ACC112 (cell line): ENCODE data around the gene SYT17.

Experiments used
- H2AFZ ChIP-seq: fragments of 200-600 bp; sonication (generic); one replicate; pipeline ENCODE4 v1.6.0; 2017; ENCODE audit warnings: antibody characterized with exemption, low read length; ENCODE audit not compliant: unreplicated experiment
- H3K27ac ChIP-seq: fragments of 200-600 bp; sonication (generic); 2 replicates; pipeline ENCODE4 v1.5.1; 2014; ENCODE audit warnings: low read depth, mild to moderate bottlenecking, antibody characterized with exemption, low read length, moderate library complexity
- H3K27me3 ChIP-seq: fragments of 200-600 bp; sonication (generic); 2 replicates; pipeline ENCODE4 v1.6.1; 2014; ENCODE audit warnings: mild to moderate bottlenecking, antibody characterized with exemption, low read length, moderate library complexity, mixed read lengths; ENCODE audit not compliant: insufficient read depth
- H3K36me3 ChIP-seq: fragments of 200-600 bp; sonication (generic); 2 replicates; pipeline ENCODE4 v1.6.1; 2016; ENCODE audit warnings: mild to moderate bottlenecking, antibody characterized with exemption, low read length, moderate library complexity, mixed read lengths; ENCODE audit not compliant: insufficient read depth
- H3K4me1 ChIP-seq: fragments of 200-600 bp; sonication (generic); one replicate; pipeline ENCODE4 v1.6.1; 2016; ENCODE audit warnings: low read length, mixed read lengths; ENCODE audit not compliant: insufficient read depth, unreplicated experiment, control insufficient read depth
- H3K4me3 ChIP-seq: fragments of 200-600 bp; sonication (generic); 2 replicates; pipeline ENCODE4 v1.5.1; 2014; ENCODE audit warnings: mild to moderate bottlenecking, low read depth, low read length
- H3K79me2 ChIP-seq: fragments of 200-600 bp; sonication (generic); one replicate; pipeline ENCODE4 v1.6.0; 2016; ENCODE audit warnings: low read length; ENCODE audit not compliant: control insufficient read depth, unreplicated experiment, insufficient read depth

SYT17 gene

DNA sequence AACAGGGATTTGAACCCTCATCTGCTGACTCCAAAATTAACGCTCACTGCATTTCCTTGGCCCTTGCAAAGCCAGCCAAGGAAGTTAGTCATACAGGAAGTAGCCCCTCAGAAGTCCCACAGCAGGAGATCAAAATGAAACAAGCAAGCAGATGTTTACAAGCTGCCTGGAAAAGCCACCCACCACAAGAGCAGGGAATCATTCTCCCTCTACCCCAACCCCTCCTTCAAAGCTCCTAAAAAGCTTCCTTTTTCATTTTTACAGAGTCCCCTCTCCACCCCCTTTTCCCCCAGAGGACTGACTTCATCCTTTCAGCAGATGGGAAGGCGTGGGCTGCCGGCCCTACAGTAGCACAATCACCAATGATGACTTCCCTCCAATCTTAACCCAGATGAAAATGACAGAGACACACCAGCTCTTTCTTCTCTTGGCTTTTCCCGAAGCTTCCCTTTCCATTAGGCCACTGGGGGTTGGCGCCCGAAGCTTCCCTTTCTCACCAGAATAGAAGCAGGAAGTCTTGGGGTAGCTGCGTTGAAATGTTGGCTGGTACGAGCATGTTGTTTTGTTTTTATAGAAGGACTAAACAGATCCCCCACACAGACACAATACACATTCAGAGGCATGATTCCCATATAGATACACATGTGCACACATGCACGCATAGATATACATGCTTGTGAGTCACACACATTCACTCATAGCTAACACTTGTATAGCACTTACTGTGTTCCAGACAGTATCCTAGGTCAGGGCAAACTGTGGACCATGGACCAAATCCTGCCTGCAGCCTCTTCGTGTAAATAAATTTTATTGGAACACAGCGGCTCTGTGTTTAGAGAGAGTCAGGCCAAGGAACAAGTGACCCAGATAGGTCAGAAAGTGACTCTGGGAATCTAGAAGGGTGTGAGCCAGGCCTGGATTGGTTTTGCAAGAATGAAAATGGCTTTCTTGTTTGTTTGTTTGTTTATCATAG, 36.9 kb upstream of the SYT17 start:
- Histone ChIP-seq H3K79me2 (no peaks in the 10 kb centered on the region), H2AFZ (peak overlapping the region; percentile 17), H3K27me3 (no peaks in the 10 kb centered on the region), H3K4me1 (peaks cover 29% of the 10 kb centered on the region), H3K4me3 (peak overlapping the region; percentile 51), H3K27ac (peak overlapping the region; percentile 80), H3K36me3 (no peaks in the 10 kb centered on the region)

DNA sequence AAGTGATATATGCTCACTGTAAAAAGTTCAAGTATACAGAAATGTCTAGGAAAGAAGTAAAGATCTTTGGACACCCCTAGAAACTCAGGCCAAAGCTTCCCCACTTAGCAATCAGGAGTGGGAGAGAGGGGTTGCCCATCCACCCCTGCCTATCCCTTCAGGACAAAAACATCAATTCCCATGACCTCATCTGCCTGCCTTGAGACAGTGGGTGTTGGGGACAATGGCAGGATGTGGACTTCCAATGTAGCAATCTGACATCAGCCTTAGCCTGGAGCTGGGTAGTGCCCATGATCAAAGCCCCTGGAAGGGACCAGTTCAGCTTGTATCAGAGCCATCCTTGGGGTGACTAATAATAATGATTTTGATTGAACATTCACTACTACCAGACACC, 36.2 kb upstream of the SYT17 start:
- peak overlapping the region; percentile 51; the same call in 1 of the 2 replicates for H3K4me3 ChIP-seq
- H3K27ac ChIP-seq = peak overlapping the region; percentile 80
- H3K79me2 ChIP-seq = no peaks in the 10 kb centered on the region
- peaks cover 36% of the 10 kb centered on the region for H3K4me1 ChIP-seq
- peak overlapping the region; percentile 17 for H2AFZ ChIP-seq
- H3K27me3 ChIP-seq = no peaks in the 10 kb centered on the region
- no peaks in the 10 kb centered on the region for H3K36me3 ChIP-seq

DNA sequence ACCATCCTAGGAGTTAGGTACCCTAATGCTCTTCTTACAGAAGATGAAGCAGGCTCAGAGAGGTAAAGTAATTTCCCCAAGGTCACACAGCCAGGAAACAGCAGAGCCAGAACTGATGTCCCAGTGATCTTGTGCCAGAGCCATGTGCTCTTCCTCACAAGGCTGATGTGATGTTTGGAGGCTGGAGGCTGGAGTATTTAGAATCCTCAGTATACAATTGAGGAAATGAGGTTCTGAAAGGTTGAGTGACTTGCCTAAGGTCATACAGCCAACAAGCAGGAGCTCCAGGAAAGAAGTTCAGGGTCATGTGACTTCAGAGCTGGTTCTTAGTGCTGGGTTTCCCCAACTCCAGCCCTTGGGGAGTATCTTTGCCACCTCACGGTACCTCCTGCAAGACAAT, 35.8 kb upstream of the SYT17 start:
- H3K27me3 ChIP-seq = no peaks in the 10 kb centered on the region
- H3K36me3 ChIP-seq = no peaks in the 10 kb centered on the region
- peaks cover 40% of the 10 kb centered on the region for H3K4me1 ChIP-seq
- no peak overlapping the region for H2AFZ ChIP-seq
- H3K79me2 ChIP-seq = no peaks in the 10 kb centered on the region
- peak overlapping the region; percentile 80 for H3K27ac ChIP-seq
- no peak overlapping the region for H3K4me3 ChIP-seq

DNA sequence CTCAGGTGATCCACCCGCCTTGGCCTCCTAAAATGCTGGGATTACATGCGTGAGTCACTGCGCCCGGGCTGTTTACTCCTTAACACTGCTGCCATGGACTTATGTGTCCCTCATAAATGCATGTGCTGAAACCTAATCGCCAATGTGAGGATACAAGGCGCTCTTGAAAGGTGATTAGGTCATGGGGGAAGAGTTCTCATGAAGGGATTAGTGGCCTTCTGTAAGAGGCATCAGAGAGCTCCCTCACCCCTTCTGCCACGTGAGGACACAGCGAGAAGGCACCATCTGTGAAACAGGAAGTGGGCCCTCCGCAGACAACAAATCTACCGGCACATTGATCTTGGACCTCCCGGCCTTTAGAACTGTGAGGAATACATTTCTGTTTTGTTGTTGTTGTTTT, 35.1 kb upstream of the SYT17 start:
- H2AFZ ChIP-seq = no peak overlapping the region
- peaks cover 45% of the 10 kb centered on the region for H3K4me1 ChIP-seq
- no peaks in the 10 kb centered on the region for H3K79me2 ChIP-seq
- H3K27me3 ChIP-seq = no peaks in the 10 kb centered on the region
- H3K36me3 ChIP-seq = no peaks in the 10 kb centered on the region
- no peak overlapping the region for H3K27ac ChIP-seq
- H3K4me3 ChIP-seq = no peak overlapping the region

DNA sequence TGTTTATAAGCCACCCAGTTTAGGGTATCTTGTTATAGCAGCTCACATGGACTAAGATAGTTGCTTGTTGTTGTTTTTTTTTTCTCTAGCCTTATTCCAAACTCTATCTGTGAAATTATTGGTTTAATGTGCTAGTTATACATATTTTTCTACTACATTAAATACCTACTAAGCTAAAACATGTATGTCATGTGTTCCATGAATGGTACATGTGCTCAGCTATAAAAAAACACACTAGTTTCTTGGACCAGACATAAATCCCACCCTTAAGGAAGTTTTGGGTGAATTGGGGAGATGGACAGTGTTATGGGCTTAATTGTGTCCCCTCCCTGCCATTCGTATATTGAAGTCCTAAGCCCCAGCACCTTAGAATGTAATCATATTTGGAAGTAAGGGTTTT, 34.4 kb upstream of the SYT17 start:
- Histone ChIP-seq H3K4me3 (no peak overlapping the region), H3K79me2 (no peaks in the 10 kb centered on the region), H3K27ac (no peak overlapping the region), H3K27me3 (no peaks in the 10 kb centered on the region), H3K36me3 (no peaks in the 10 kb centered on the region), H3K4me1 (peaks cover 48% of the 10 kb centered on the region), H2AFZ (no peak overlapping the region)

DNA sequence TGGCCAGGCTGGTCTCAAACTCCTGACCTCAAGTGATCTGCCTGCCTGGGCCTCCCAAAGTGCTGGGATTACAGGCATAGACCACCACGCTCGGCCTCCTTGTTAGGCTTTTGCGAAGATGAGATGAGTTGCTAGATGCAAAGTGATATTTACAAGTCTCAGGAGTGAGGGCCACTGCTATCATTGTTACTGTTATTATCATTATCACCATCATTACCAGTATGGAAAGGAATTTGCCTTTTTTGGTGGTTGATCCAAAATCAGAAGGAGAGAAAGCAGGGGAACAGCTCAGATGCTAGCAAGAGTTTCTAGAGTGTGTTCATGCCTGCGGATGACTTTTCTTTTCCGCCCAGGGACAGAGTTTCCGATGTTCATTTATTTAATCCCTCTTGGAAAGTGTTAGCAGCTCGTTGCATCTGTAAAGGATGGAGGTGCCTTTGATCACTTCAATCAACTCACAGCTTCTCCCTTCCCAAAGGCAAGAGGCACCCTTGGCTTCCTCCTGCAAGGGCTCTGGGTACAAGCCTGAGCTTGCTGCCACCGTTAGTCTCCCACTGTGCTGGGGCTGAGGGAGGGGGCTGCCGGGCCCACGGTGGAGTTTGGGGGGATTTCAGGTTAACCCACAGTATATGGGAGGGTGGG, 32.7 kb upstream of the SYT17 start:
- no peak overlapping the region for H3K27ac ChIP-seq

DNA sequence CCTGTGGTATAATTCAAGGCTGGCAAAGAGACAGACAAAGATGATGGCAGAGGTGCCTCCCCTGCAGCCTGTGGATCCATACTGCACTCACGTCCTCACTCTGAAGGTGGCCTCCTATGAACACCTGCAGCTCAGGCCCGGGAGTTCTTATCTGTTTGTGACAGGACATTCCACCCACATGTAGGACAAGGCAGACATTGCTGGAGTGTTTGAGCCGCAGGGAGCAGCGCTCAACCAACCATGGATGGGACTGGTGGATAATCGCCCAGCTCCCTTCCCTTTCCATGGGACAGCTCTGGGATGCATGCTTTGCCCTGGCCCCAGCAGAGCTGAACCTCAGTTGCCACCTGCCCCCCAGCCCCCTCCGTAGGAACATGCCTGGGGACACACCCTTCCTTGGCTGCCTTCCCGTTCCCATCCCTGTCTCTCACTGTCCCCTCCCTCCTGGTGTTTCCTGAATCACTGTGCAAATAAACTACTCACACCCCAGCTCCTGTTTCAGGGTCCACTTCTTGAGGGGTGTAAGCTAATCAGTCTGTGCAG, 32.1 kb upstream of the SYT17 start:
- peaks cover 41% of the 10 kb centered on the region for H3K4me1 ChIP-seq
- H3K27ac ChIP-seq = no peak overlapping the region
- H3K27me3 ChIP-seq = no peaks in the 10 kb centered on the region
- no peaks in the 10 kb centered on the region for H3K36me3 ChIP-seq
- no peaks in the 10 kb centered on the region for H3K79me2 ChIP-seq
- no peak overlapping the region for H2AFZ ChIP-seq
- no peak overlapping the region for H3K4me3 ChIP-seq

More for the DNA sequence above, 32.7 kb upstream of the SYT17 start:
- peaks cover 47% of the 10 kb centered on the region for H3K4me1 ChIP-seq
- H3K27me3 ChIP-seq = no peaks in the 10 kb centered on the region
- H3K36me3 ChIP-seq = no peaks in the 10 kb centered on the region
- no peak overlapping the region for H3K4me3 ChIP-seq
- no peak overlapping the region for H2AFZ ChIP-seq
- H3K79me2 ChIP-seq = no peaks in the 10 kb centered on the region

DNA sequence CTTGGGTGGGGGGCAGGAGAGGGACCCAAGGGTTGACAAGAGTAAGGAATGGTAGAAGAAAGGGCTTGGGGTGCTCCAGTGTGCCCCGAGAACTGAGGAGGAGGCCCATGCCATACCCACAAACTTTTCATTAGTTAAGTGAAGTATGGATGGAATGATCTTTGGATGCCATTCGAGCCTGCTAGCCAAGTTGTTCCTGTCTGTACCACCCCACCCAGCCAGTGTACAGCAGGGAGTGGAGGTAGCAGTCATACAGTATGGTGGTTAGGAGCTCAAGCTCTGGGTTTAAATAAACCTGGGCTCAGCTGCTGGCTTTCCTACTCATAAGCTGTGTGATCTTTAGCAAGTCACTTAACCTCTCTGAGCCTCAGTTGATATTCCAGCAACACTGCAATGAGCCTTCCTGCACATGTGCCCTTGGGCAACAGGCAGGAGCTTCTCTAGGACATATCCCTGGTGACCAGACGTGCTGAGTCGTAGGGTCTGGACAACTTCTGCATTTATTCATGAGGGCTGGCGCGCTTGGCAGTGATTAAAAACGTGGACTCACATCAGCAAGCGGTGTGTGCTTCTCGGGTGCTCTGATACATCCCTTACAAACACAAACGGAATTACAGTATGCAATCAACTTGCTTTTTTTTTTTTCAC, 31.4 kb upstream of the SYT17 start:
- H2AFZ ChIP-seq = no peak overlapping the region
- peaks cover 34% of the 10 kb centered on the region for H3K4me1 ChIP-seq
- no peak overlapping the region for H3K4me3 ChIP-seq
- no peak overlapping the region for H3K27ac ChIP-seq
- no peaks in the 10 kb centered on the region for H3K27me3 ChIP-seq
- no peaks in the 10 kb centered on the region for H3K36me3 ChIP-seq
- H3K79me2 ChIP-seq = no peaks in the 10 kb centered on the region

DNA sequence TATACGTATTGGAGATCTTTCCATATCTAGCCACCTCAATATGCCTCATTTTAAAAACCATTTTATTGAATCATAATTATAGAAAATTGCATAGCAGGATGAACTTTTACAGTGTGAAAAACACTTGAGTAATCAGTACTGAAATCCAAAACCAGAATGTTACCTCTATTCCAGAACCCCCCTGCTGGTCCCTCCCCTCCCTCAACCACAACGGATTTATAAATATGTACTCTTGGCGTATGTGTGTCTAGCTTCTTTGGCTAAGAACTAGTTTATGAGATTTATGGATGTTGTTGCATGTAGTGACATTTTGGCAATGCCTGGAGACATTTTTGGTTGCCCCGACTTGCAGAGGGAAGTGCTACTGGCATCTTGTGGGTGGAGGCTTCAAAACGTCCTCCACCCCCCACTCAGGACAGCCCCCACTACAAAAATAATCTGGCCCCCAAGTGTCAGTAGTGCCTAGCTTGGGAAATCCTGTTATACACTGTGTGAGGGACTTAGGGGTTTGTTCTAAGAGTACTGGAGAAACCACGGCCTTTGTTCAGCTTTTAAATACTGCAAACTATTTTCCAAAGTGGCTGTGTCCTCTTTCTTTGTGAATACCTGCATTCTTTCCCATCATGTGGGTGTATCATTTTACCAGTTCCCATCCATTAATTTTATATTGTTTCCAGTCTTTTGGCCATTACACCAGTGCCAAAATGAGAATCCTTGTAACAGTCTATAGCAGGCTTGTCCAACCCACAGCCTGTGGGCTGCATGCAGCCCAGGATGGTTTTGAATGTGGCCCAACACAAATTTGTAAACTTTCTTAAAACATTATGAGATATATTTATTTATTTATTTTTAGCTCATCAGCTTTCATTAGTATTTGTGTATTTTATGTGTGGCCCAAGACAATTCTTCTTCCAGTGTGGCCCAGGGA, 30.6 kb upstream of the SYT17 start:
- no peak overlapping the region for H2AFZ ChIP-seq
- H3K27ac ChIP-seq = no peak overlapping the region
- H3K27me3 ChIP-seq = no peaks in the 10 kb centered on the region
- peaks cover 28% of the 10 kb centered on the region for H3K4me1 ChIP-seq
- H3K4me3 ChIP-seq = no peak overlapping the region
- no peaks in the 10 kb centered on the region for H3K79me2 ChIP-seq
- no peaks in the 10 kb centered on the region for H3K36me3 ChIP-seq

DNA sequence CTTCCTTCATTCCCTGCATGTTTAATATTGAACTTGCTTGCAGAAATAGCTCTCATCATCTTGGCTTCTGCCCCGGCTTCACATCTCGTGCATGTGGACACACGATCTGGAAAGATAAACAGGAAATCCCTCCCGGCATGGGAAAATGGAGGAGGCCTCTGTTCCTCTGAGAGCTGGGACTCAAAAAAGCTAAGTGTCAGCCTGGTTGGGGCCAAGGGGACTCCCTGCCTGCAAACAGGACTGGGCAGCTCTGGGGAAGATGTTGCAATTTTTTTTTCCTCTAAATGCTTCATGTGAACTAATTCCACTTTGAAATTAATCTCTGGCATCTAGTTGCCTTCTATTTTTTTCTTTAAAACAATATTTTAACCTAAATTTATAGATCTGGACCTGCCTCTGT, 29.4 kb upstream of the SYT17 start:
- no peaks in the 10 kb centered on the region for H3K36me3 ChIP-seq
- H2AFZ ChIP-seq = peak overlapping the region; percentile 80
- peak overlapping the region; percentile 7; the same call in 1 of the 2 replicates for H3K27ac ChIP-seq
- H3K4me3 ChIP-seq = no peak overlapping the region
- no peaks in the 10 kb centered on the region for H3K27me3 ChIP-seq
- H3K79me2 ChIP-seq = no peaks in the 10 kb centered on the region
- peaks cover 28% of the 10 kb centered on the region for H3K4me1 ChIP-seq
